ENCODE measurements around the gene ELL.

- TF ChIP-seq, protein P1, sequence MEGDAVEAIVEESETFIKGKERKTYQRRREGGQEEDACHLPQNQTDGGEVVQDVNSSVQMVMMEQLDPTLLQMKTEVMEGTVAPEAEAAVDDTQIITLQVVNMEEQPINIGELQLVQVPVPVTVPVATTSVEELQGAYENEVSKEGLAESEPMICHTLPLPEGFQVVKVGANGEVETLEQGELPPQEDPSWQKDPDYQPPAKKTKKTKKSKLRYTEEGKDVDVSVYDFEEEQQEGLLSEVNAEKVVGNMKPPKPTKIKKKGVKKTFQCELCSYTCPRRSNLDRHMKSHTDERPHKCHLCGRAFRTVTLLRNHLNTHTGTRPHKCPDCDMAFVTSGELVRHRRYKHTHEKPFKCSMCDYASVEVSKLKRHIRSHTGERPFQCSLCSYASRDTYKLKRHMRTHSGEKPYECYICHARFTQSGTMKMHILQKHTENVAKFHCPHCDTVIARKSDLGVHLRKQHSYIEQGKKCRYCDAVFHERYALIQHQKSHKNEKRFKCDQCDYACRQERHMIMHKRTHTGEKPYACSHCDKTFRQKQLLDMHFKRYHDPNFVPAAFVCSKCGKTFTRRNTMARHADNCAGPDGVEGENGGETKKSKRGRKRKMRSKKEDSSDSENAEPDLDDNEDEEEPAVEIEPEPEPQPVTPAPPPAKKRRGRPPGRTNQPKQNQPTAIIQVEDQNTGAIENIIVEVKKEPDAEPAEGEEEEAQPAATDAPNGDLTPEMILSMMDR (IDR thresholded peaks at IDR 0.05; ENCODE audit: low read depth, low read length, poor library complexity, severe bottlenecking): no peak
- TF ChIP-seq EZH2phosphoT487 (IDR thresholded peaks at IDR 0.05; ENCODE audit: borderline replicate concordance, low read length): no peak
Observed at GRCh38 chr19:18503971-18504885, 17.6 kb downstream of the ELL start.
